HL-60 (cell line): ENCODE data around the gene CELF5.

Source experiments
- DNase-seq, 2 experiments: peaks; one replicate each; pipeline ENCODE4 v3.0.0-alpha.2; 2010 to 2020; ENCODE audit warnings: low read depth in 1 of 2, low spot score in 1 of 2
- H3K27ac ChIP-seq: fragments of 250-450 bp; sonication (Bioruptor Pico); replicated peaks from 2 replicates; pipeline ENCODE4 v1.5.1; 2020; ENCODE audit warnings: mild to moderate bottlenecking, moderate library complexity
- H3K27me3 ChIP-seq: fragments of 250-450 bp; sonication (Bioruptor Pico); 2 replicates; pipeline ENCODE4 v1.5.1; 2021; ENCODE audit warnings: mild to moderate bottlenecking, moderate library complexity; ENCODE audit not compliant: insufficient read depth, poor library complexity, severe bottlenecking
- H3K4me3 ChIP-seq: replicated peaks from 2 replicates; pipeline ENCODE4 v1.5.1; 2011; ENCODE audit warnings: mild to moderate bottlenecking, control low read depth, low read length; ENCODE audit not compliant: insufficient read depth
- GABPA ChIP-seq: IDR thresholded peaks from 2 replicates; pipeline ENCODE4 v1.6.1; 2012; ENCODE audit warnings: low read depth
- POLR2AphosphoS5 ChIP-seq: IDR thresholded peaks from 2 replicates; pipeline ENCODE4 v1.6.1; 2012; ENCODE audit warnings: low read depth
- SPI1 ChIP-seq: IDR thresholded peaks from 2 replicates; pipeline ENCODE4 v1.6.1; 2012; ENCODE audit warnings: low read depth, mild to moderate bottlenecking, borderline replicate concordance
- TF ChIP-seq, protein P1 (sequence below): IDR thresholded peaks from 2 replicates; pipeline ENCODE4 v1.6.1; 2012; ENCODE audit warnings: low read depth; ENCODE audit not compliant: insufficient replicate concordance
- TF ChIP-seq, protein P2 (sequence below): IDR thresholded peaks from one replicate; pipeline ENCODE4 v1.5.1; 2011; ENCODE audit warnings: low read length, control low read depth, inconsistent platforms; ENCODE audit not compliant: insufficient read depth

CELF5 gene

DNA sequence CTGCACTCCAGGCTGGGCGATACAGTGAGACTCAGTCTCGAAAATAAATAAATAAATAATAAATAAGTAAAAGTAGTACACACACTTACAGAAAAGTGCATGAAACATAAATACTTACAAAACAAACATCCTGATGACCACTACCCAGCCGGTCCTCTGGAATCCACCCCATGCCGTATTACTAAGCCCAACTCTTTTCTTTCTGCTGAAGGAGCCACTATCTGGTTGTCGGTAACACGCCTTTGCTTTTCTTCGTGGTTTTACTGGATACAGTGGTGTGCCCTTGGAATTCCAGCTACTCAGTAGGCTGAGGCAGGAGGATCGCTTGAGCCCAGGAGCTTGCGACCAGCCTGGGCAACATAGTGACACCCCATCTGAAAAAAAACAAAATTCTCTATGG, 39.4 kb downstream of the CELF5 start:
- no peaks in the 10 kb centered on the region for H3K27me3 ChIP-seq
- TF ChIP-seq SPI1: no peak
- TF ChIP-seq POLR2AphosphoS5: no peak
- TF ChIP-seq, protein P1, sequence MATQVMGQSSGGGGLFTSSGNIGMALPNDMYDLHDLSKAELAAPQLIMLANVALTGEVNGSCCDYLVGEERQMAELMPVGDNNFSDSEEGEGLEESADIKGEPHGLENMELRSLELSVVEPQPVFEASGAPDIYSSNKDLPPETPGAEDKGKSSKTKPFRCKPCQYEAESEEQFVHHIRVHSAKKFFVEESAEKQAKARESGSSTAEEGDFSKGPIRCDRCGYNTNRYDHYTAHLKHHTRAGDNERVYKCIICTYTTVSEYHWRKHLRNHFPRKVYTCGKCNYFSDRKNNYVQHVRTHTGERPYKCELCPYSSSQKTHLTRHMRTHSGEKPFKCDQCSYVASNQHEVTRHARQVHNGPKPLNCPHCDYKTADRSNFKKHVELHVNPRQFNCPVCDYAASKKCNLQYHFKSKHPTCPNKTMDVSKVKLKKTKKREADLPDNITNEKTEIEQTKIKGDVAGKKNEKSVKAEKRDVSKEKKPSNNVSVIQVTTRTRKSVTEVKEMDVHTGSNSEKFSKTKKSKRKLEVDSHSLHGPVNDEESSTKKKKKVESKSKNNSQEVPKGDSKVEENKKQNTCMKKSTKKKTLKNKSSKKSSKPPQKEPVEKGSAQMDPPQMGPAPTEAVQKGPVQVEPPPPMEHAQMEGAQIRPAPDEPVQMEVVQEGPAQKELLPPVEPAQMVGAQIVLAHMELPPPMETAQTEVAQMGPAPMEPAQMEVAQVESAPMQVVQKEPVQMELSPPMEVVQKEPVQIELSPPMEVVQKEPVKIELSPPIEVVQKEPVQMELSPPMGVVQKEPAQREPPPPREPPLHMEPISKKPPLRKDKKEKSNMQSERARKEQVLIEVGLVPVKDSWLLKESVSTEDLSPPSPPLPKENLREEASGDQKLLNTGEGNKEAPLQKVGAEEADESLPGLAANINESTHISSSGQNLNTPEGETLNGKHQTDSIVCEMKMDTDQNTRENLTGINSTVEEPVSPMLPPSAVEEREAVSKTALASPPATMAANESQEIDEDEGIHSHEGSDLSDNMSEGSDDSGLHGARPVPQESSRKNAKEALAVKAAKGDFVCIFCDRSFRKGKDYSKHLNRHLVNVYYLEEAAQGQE: no peak
- TF ChIP-seq, protein P2, sequence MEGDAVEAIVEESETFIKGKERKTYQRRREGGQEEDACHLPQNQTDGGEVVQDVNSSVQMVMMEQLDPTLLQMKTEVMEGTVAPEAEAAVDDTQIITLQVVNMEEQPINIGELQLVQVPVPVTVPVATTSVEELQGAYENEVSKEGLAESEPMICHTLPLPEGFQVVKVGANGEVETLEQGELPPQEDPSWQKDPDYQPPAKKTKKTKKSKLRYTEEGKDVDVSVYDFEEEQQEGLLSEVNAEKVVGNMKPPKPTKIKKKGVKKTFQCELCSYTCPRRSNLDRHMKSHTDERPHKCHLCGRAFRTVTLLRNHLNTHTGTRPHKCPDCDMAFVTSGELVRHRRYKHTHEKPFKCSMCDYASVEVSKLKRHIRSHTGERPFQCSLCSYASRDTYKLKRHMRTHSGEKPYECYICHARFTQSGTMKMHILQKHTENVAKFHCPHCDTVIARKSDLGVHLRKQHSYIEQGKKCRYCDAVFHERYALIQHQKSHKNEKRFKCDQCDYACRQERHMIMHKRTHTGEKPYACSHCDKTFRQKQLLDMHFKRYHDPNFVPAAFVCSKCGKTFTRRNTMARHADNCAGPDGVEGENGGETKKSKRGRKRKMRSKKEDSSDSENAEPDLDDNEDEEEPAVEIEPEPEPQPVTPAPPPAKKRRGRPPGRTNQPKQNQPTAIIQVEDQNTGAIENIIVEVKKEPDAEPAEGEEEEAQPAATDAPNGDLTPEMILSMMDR: no peak
- TF ChIP-seq GABPA: no peak
- H3K27ac ChIP-seq: no peak overlapping the region
- no peak for DNase-seq
- H3K4me3 ChIP-seq: no peak overlapping the region

DNA sequence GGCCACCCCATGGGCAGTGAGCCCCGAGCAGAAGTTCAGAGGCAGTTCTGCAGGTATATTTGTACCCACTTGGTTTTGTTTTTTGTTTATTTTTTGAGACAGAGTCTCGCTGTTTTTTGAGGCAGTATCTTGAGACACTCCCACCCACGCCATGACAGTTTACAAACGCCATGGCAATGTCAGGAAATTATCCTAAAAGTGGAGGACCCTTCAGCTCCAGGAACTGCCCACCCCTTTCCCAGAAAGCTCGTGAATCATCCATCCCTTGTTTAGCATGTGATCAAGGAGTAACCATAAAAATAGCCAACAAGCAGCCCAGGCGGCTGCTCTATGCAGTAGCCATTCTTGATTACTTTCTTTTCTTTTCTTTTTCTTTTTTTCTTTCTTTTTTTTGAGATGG, 41.0 kb downstream of the CELF5 start:
- H3K27me3 ChIP-seq: peaks cover 6% of the 10 kb centered on the region

DNA sequence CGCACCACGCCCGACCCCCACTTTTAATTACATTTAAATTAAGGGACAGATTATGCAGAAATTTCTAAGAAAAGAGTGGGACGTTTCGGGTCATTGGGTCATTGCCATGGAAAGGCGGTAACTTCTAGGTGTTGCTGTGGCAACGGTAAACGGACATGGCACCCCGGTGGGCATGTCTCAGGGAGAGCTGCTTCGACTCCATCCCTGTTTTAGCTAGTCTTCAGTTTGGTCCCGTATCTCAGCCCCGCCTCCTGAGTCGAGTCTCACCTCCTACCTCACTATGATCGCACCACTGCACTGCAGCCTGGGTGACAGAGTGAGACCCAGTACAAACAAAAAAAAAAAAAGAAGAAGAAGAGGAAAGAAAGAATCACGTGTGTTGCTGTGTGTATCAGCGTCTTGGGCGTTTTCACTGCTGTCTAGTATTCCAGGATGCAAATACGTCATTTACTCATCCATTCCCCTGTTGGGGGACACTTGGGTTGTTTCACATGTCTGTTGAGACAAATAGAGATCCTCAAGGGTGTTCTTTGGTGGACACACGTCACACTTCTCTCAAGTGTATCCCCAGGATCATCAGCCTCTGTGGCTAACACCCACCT, 41.7 kb downstream of the CELF5 start:
- Histone ChIP-seq H3K4me3 (no peak overlapping the region), H3K27ac (no peak overlapping the region), H3K27me3 (peaks cover 10% of the 10 kb centered on the region)
- DNase-seq: no peak
- no peak for TF ChIP-seq GABPA
- no peak for TF ChIP-seq POLR2AphosphoS5
- TF ChIP-seq, protein P2: no peak

More for the DNA sequence above, 41.0 kb downstream of the CELF5 start:
- Histone ChIP-seq H3K27ac (no peak overlapping the region), H3K4me3 (no peak overlapping the region)
- no peak for DNase-seq
- TF ChIP-seq, protein P1: no peak
- TF ChIP-seq, protein P2: no peak
- TF ChIP-seq GABPA: no peak
- TF ChIP-seq POLR2AphosphoS5: no peak
- no peak for TF ChIP-seq SPI1
